Mucosa of rectum (tissue), 2 donors: Measurements from ENCODE around the gene DISP2.

Source experiments
- H3K27ac ChIP-seq, 2 donors: one replicate each; pipeline ENCODE4 v1.7.0; 2013; ENCODE audit warnings: inconsistent platforms in 2 of 2, low read depth in 2 of 2, low read length in 2 of 2
- H3K27me3 ChIP-seq, 2 donors: one replicate each; pipeline ENCODE4 v1.7.0; 2013; ENCODE audit warnings: low read length in 2 of 2; ENCODE audit not compliant: control insufficient read depth in 2 of 2, insufficient read depth in 2 of 2
- H3K36me3 ChIP-seq, 2 donors: one replicate each; pipeline ENCODE4 v1.7.0; 2013; ENCODE audit warnings: low read length in 2 of 2; ENCODE audit not compliant: control insufficient read depth in 2 of 2, insufficient read depth in 2 of 2
- H3K4me1 ChIP-seq, 2 donors: one replicate each; pipeline ENCODE4 v1.7.0; 2013; ENCODE audit warnings: low read length in 2 of 2, mild to moderate bottlenecking in 1 of 2; ENCODE audit not compliant: control insufficient read depth in 2 of 2, insufficient read depth in 2 of 2
- H3K4me3 ChIP-seq, 2 donors: one replicate each; pipeline ENCODE4 v1.7.0; 2013; ENCODE audit warnings: low read length in 2 of 2
- H3K9ac ChIP-seq, 2 donors: one replicate each; pipeline ENCODE4 v1.7.0; 2013; ENCODE audit warnings: low read length in 2 of 2, low read depth in 1 of 2, mild to moderate bottlenecking in 1 of 2
- H3K9me3 ChIP-seq, 2 donors: one replicate each; pipeline ENCODE4 v1.7.0; 2013; ENCODE audit warnings: low read length in 2 of 2; ENCODE audit not compliant: control insufficient read depth in 2 of 2
- donor health status: healthy.
- donor health status: Normal muscosa, but diverticular disease.

The DISP2 gene

DNA sequence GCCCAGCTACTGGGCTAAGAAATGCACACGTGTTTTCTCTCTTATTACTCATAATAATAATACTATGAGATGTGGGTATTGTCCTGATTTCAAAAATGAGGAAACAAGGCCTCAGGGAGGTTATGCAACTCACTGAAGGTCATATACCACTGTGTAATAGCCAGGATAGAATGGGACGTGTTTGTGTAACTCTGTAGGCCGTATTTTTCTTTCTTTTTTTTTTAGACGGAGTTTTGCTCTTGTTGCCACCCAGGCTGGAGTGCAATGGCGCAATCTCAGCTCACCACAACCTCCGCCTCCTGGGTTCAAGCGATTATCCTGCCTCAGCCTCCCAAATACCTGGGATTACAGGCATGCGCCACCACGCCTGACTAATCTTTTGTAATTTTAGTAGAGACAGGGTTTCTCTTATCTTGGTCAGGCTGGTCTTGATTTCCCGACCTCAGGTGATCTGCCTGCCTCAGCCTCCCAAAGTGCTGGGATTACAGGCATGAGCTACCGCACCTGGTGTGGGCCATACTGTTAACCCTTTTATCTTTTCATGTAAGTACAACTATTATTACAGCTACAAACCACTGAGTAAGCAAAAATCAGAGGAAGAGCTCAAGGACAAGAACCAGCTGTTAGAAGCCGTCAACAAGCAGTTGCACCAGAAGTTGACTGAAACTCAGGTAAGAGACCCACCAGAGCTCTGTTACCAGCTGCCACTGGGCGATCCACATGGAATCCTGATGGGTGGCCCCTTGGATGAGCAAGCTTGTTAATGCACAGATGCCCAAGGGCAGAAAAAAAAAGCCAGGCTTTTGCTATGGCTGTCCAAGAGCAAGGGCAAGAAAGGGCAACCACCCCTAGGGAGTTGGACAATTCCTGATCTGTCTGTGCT lies 31.2 kb downstream of the DISP2 start:
- Histone ChIP-seq H3K27me3 (no peaks in the 10 kb centered on the region), H3K4me3 (no peak overlapping the region), H3K4me1 (no peaks in the 10 kb centered on the region), H3K36me3 (peaks cover 15 to 41% of the 10 kb centered on the region in 2 donors), H3K9me3 (no peaks in the 10 kb centered on the region), H3K9ac (no peak overlapping the region), H3K27ac (no peak overlapping the region)

DNA sequence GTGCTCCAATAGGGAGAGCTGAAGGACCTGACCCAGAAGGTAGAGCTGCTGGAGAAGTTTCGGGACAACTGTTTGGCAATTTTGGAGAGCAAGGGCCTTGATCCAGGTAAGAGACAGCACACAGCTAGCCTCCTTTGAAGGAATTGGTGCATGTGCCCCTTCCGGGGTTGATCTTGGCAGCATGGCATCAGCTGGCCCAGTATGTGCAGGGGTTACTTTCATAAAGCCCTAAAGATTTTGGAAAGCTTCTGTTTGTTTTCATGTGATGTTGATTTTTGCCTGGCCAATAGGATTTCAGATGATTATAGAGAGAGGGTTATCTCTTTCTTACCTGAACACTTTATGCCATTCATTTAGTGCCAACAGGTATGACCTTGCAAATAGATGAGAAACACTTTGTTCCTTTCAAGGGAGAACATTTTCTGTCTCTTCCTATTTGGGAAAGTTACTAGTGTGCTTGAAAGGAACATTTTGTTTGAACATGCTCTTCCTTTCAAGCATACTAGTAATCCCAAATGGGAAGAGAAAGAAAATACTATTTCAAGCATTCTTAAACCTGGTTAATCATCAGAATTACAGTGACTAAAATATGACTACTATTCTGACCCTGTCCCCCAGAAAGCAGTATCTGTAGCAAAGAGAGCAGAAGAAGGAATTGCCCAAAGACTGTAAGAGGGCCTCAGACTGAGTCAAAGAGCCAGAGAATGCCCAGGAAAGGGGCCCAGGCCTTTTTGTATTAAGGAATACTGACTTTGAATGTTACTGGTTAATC lies 32.0 kb downstream of the DISP2 start:
- Histone ChIP-seq H3K9ac (no peak overlapping the region), H3K27ac (no peak overlapping the region), H3K27me3 (no peaks in the 10 kb centered on the region), H3K9me3 (no peaks in the 10 kb centered on the region), H3K4me1 (no peaks in the 10 kb centered on the region), H3K36me3 (peaks cover 15 to 41% of the 10 kb centered on the region in 2 donors), H3K4me3 (no peak overlapping the region)

- H3K27me3 ChIP-seq = no peaks in the 10 kb centered on the region
- peaks cover 4 to 31% of the 10 kb centered on the region in 2 donors for H3K36me3 ChIP-seq
- H3K4me1 ChIP-seq = no peaks in the 10 kb centered on the region
- no peaks in the 10 kb centered on the region for H3K9me3 ChIP-seq
- no peak overlapping the region for H3K9ac ChIP-seq
- no peak overlapping the region for H3K27ac ChIP-seq
- H3K4me3 ChIP-seq = no peak overlapping the region
These were observed 35.2 kb downstream of the DISP2 start for GRCh38 chr15:40392986-40393948.

DNA sequence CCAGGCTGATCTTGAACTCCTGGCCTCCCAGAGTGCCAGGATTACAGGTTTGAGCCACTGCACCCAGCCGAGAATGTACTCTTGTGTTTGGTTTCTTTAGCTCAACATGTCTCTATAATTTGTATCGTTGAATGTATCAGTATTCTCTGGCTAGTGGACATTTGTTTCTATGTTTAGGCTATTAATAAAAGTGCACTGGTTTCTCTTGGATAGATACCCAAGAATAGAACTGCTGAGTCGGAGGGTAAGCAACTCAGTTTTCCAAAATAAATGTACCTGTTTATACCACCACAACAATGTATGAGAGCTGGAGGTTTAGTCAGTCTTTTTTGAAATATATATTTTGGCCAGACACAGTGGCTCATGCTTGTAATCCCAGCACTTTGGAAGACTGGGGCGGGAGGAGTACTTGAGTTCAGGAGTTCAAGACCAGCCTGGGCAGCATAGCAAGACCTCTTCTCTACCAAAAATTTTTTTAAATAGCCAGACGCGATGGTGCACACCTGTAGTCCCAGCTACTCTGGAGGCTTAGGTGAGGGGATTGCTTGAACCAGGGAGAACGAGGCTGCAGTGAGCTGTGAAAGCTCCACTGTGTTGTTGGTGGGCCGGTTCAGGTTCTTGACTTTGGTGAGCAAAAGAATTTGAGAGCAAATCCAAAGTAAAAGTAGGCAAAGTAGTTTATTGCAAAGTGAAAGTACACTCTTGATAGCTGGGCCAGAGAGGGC lies 39.8 kb downstream of the DISP2 start:
- H3K27ac ChIP-seq = no peak overlapping the region
- no peaks in the 10 kb centered on the region for H3K4me1 ChIP-seq
- peaks cover 0 to 4% of the 10 kb centered on the region in 2 donors for H3K36me3 ChIP-seq
- H3K4me3 ChIP-seq = no peak overlapping the region
- H3K9me3 ChIP-seq = no peaks in the 10 kb centered on the region
- no peaks in the 10 kb centered on the region for H3K27me3 ChIP-seq
- no peak overlapping the region for H3K9ac ChIP-seq

DNA sequence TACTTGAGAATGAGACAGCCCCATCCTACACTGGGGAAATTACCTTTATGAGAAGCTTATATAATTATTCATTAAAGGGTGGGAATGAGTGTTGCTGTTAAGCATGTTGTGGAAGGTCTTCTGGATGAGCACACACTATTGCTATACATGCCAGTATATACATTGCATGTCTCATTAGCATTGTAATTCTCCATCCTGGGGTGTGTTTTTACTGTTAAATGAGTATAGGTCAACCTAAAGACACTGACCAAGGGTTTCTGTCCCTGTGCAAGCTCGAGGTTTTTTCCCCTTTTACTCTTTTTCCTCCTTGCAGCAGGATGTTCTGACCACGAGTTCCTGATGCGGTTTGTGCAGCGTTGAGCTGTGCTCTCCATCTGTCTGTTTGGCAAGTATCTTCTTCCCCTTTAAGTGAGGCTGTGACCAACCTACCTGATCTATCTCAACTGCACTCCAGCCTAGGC lies 40.4 kb downstream of the DISP2 start:
- H3K27me3 ChIP-seq = no peaks in the 10 kb centered on the region
- H3K4me1 ChIP-seq = no peaks in the 10 kb centered on the region
- H3K4me3 ChIP-seq = no peak overlapping the region
- no peaks in the 10 kb centered on the region for H3K36me3 ChIP-seq
- H3K27ac ChIP-seq = no peak overlapping the region
- H3K9me3 ChIP-seq = no peaks in the 10 kb centered on the region
- no peak overlapping the region for H3K9ac ChIP-seq

GRCh38 chr15:40399370-40399769 lies 41.4 kb downstream of the DISP2 start:
- no peak overlapping the region for H3K4me3 ChIP-seq
- H3K9ac ChIP-seq = no peak overlapping the region
- no peaks in the 10 kb centered on the region for H3K9me3 ChIP-seq
- no peaks in the 10 kb centered on the region for H3K27me3 ChIP-seq
- no peak overlapping the region for H3K27ac ChIP-seq
- H3K4me1 ChIP-seq = no peaks in the 10 kb centered on the region
- H3K36me3 ChIP-seq = no peaks in the 10 kb centered on the region

DNA sequence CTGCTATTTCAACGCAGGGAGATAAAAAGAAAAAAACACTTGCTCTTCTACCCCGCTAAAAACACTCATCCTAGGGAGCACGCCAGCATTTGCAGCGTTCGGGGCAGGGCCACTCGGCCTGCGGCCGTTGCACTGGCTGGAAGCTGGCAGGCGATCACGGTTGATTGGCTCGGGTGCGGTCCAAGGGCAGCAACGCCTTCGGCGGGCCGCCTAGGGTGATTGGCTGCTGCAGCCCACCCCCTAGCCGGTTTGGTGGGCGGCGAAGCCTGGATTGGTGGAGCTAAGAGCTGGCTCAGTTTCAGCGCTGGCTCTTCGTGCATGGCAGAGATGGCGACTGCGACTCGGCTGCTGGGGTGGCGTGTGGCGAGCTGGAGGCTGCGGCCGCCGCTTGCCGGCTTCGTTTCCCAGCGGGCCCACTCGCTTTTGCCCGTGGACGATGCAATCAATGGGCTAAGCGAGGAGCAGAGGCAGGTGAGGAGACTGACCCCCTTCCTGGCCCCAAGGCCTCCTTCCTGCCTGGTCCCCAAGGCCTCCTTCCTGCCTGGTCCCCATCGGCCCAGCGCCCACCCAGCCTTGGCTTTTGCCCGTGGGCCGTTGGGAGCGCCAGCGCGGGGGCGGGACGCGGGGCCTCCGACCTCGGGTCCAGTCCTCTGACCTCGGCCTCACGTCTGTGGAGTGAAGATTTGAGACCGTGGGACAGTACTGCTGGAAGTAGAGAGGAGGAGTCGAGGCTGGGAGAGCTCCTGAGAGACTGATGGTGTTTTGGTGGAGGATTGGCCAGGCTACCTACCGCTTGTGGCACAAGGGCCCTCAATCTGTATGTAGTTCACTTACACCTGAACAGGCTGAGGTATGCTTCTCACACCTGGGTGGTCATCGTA lies 47.7 kb downstream of the DISP2 start, which contains the start of gene IVD:
IVD (plus strand) TSS at position 295 of the 881 bp plus-strand sequence; CDS start at position 328, 33 bp downstream.
- Histone ChIP-seq H3K9ac (peak within 1 kb of the TSS; percentile 82 to 90), H3K4me1 (peaks cover 11% of the 10 kb centered on the region in 2 donors), H3K4me3 (peak within 1 kb of the TSS; percentile 87 to 89), H3K36me3 (peaks cover 6 to 13% of the 10 kb centered on the region in 2 donors), H3K27ac (peak within 1 kb of the TSS; percentile 64 to 75), H3K9me3 (no peaks in the 10 kb centered on the region), H3K27me3 (no peaks in the 10 kb centered on the region)

DNA sequence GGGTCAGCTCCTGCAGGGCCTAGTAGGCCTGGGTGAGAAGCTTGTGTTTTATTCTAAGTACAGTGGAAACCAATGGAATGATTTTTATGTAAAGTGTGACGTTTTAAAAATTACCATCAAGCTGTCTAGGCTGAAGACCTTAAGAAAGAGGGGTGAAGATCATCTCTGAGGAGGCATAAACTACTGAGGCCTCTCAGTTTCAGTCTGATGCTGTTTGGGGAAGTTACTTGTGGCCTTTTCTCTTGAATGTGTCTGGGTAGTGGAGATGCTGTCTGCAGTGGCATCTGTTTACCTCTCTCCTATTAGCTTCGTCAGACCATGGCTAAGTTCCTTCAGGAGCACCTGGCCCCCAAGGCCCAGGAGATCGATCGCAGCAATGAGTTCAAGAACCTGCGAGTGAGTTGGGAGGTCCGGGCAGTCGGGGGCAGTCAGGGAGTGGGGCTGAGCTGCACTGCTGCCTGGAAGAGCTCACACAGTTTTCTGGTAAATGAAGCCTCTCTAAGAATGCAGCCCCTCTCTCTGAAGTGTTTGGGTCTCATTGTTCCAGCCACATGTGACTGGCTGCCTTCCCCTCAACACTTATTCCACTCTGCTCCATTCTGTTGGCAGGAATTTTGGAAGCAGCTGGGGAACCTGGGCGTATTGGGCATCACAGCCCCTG lies 49.4 kb downstream of the DISP2 start:
- H3K27me3 ChIP-seq = no peaks in the 10 kb centered on the region
- no peak overlapping the region for H3K9ac ChIP-seq
- no peaks in the 10 kb centered on the region for H3K9me3 ChIP-seq
- peaks cover 11 to 14% of the 10 kb centered on the region in 2 donors for H3K4me1 ChIP-seq
- H3K4me3 ChIP-seq = no peak overlapping the region
- H3K36me3 ChIP-seq = peaks cover 14 to 27% of the 10 kb centered on the region in 2 donors
- no peak overlapping the region for H3K27ac ChIP-seq
